ENCODE results near the gene NFIX. TPM values are rescaled to one million over a fixed set of nuclear protein-coding genes. Genes with fewer than 3 reads are reported as not detected.

NFIX gene
- total and polyA plus RNA-seq, 2 donors (not counting 3 experiments of a cell fraction or from before 2014, with no cell fraction given), result 9.8 to 37.7 TPM

- POLR2A ChIA-PET, result no interaction called here
Observed at GRCh38 chr19:13110099-13110610, 114.9 kb downstream of the NFIX start.

More at GRCh38 chr19:13110099-13110610, 114.9 kb downstream of the NFIX start:
- dilution Hi-C loops (cut with MboI; ENCODE audit: extremely low pct_ligation_motif_present, low sequenced_read_pairs), result no loop called here
- Histone ChIP-seq H4K20me1 (replicated peaks; ENCODE audit: control insufficient read depth, extremely low read depth, insufficient read depth, low read length) (no peaks in the 10 kb centered on the region), H2AFZ (ENCODE audit: low read depth, low read length) (no peak overlapping the region), H3K27me3 (ENCODE audit: control insufficient read depth in 2 of 2, insufficient read depth in 2 of 2, low read length in 2 of 2) (no peaks in the 10 kb centered on the region), H3K9ac (replicated peaks; ENCODE audit: extremely low read depth, insufficient read depth, low read length) (no peak overlapping the region), H3K4me1 (ENCODE audit: control insufficient read depth, extremely low read depth, insufficient read depth, low read length) (peaks cover under 1% of the 10 kb centered on the region), H3K9me1 (replicated peaks; ENCODE audit: control insufficient read depth, extremely low read depth, insufficient read depth, low read length) (no peaks in the 10 kb centered on the region), H3K4me2 (ENCODE audit: insufficient read depth, low read length) (no peak overlapping the region), H3K36me3 (ENCODE audit: control insufficient read depth in 2 of 2, extremely low read depth in 1 of 2, insufficient read depth in 2 of 2, low read length in 2 of 2) (peaks cover 0 to 19% of the 10 kb centered on the region in 2 experiments), H3K4me3 (replicated peaks in 1 of 3; ENCODE audit: insufficient read depth in 1 of 3, low read depth in 1 of 3, low read length in 3 of 3) (no peak overlapping the region), H3K27ac (ENCODE audit: insufficient read depth, low read depth, low read length) (no peak overlapping the region), H3K9me3 (replicated peaks; ENCODE audit: control insufficient read depth, insufficient read depth, low read length) (no peaks in the 10 kb centered on the region), H3K79me2 (ENCODE audit: control insufficient read depth, insufficient read depth, low read length) (peaks cover 2% of the 10 kb centered on the region)
- TF ChIP-seq MYC (IDR thresholded peaks at IDR 0.05; ENCODE audit: low read depth, low read length), result no peak
- no peak for TF ChIP-seq EZH2 (IDR thresholded peaks at IDR 0.05; ENCODE audit: borderline replicate concordance, low read depth, low read length, severe bottlenecking)
- TF ChIP-seq MAX (IDR thresholded peaks at IDR 0.05; ENCODE audit: insufficient read depth, insufficient read length), result no peak
- TF ChIP-seq CTCF (IDR thresholded peaks at IDR 0.05; ENCODE audit: extremely low read depth in 1 of 2, insufficient read depth in 1 of 2, low read depth in 1 of 2, low read length in 2 of 2), result no peak
- TF ChIP-seq JUN (IDR thresholded peaks at IDR 0.05; ENCODE audit: borderline replicate concordance, insufficient read depth, insufficient read length, low read depth), result no peak
- TF ChIP-seq POLR2AphosphoS5 (IDR thresholded peaks at IDR 0.05; ENCODE audit: insufficient read depth, low read depth, low read length), result no peak
- FAIRE-seq (no peak), DNase-seq (ENCODE audit: low read depth, low spot score) (no peak)
- CTCF ChIA-PET, result no interaction called here
- BruUV-seq (replicated peaks), result no TSS peak
- intact Hi-C loops (cut with micrococcal nuclease), result no loop called here

Data from endothelial cell of umbilical vein (primary cell).